GM19239 (cell line): ENCODE measurements around the gene TEK.
"Not testable (repeated sequence)": the region's sequence is repeated elsewhere in the genome, so short reads cannot be mapped to it uniquely, and the experiment has no call there.

ENCODE experiments used
- DNase-seq: peaks from one replicate; pipeline ENCODE4 v3.0.0; 2011; ENCODE audit warnings: low spot score; ENCODE audit not compliant: insufficient read length
- FAIRE-seq: peaks from 2 replicates; lab custom pipeline; 2011; peaks lifted over from hg19 to GRCh38; lab: Jason Lieb, UNC

TEK gene

DNA sequence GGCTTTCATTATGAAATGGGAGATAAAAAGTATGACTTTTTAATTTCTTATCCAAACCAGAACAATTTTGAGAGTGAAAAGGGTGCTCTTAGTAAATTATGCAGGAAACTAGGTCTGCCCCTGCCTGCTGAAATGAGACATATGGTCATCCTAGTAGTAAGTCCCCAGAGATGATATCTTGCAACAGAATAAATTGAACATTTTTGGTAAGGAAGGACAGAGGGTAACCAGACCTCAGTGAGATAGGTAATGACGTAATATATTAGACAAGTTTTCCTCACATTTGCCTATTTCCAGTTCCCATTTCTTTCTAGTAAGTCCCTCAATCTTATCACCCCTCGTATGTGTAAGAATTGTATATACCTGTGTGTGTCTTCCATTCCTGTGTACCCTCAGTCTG, 96.2 kb downstream of the TEK start:
- no peak for FAIRE-seq
- DNase-seq, result no peak

DNA sequence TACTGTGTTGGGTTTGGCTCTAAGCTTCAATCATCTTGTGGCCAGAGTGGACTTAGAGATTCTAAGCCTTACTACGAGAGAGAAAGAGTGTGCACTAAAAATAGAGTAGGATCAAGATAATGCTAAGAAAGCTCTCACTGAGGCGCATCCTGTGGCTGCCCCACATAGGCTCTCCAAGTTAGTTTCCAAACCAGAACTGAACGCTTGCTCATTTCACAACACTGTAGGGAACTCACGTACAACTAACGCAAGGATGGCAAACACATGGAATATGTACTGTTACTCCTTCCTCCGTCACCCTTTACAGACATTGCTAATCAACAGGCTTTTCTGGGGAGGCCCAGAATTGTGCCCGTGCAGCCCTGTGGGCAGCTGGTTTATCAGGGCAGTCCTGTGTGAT, 97.0 kb downstream of the TEK start:
- DNase-seq (no peak), FAIRE-seq (no peak)

DNA sequence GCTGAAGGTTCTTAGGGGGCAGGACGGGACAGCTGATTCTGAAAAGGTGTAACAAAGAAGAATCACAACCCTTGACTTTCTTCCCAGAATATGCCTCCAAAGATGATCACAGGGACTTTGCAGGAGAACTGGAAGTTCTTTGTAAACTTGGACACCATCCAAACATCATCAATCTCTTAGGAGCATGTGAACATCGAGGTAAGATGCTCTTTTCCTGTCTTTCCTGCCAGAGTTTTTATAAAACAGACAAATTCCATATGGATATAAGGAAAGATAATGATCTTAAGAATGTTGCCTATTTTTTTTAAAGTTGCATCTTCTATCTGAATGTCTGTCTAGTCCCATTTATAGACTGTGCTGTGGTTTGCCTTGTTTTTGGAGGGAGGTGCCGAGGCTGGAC, 100.0 kb downstream of the TEK start:
- FAIRE-seq (no peak), DNase-seq (no peak)

DNA sequence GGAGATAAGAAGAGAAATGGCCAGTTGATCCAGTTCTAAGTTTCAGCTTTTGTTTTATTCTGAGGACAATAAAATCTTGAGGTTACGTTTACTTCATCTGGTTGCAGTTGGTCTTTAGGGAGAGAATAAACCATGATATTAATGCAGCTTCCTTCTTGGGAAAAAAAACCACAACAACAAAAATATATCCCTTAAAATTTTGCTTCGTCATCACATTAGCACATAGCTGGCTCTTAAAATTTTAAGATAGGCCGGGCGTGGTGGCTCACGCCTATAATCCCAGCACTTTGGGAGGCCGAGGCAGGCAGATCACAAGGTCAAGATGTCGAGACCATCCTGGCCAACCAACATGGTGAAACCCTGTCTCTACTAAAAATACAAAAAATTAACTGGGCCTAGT, 101.6 kb downstream of the TEK start:
- FAIRE-seq, result no peak
- no peak for DNase-seq

DNA sequence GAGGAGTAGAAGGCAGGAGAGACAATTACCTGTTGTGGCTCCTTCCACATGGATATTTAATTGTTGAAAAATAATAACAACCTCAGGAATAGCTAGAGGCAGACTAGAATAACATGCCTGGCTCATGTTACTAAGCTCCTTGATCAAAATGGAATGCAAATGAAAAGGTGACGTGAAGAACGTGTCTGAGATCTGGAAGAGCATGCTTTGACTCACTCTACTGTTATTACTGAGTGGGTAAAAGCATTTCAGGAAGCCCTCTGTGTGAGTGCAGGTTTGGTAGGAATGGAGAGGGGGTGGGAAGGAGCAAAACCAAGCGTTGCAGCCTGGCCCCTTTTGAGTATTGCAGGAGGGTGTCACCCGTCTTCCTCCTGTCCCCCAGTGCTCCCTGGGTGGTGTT, 103.2 kb downstream of the TEK start:
- FAIRE-seq (no peak), DNase-seq (no peak)

DNA sequence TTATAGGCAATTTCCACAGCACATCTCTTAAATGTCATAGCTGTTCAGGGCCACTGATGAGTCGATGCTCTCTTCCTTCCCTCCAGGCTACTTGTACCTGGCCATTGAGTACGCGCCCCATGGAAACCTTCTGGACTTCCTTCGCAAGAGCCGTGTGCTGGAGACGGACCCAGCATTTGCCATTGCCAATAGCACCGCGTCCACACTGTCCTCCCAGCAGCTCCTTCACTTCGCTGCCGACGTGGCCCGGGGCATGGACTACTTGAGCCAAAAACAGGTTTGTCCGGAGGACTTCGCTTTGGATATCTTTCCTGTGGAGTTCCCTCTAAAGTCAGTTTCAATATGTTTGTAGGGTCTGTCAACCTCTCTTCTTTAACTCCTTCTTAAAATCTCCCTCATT, 103.6 kb downstream of the TEK start:
- no peak for DNase-seq
- no peak for FAIRE-seq

DNA sequence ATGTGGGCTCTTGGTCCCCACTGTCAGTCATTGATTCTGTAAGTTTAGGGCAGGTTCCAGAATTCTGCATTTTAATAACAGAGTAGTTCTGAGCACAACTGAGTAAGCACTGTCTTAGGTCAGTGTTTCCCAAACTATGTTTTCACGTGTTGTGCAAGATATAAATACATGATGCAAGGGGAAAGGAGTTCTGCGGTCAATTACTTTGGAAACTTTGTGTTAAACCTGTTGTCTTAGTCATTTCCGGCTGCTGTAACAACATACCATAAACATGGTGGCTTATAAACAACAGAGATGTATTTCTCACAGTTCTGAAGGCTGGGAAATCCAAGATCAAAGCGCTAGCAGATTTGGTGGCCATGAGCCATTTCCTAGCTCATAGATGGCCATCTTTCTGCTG, 118.2 kb downstream of the TEK start:
- FAIRE-seq (no peak), DNase-seq (no peak)

DNA sequence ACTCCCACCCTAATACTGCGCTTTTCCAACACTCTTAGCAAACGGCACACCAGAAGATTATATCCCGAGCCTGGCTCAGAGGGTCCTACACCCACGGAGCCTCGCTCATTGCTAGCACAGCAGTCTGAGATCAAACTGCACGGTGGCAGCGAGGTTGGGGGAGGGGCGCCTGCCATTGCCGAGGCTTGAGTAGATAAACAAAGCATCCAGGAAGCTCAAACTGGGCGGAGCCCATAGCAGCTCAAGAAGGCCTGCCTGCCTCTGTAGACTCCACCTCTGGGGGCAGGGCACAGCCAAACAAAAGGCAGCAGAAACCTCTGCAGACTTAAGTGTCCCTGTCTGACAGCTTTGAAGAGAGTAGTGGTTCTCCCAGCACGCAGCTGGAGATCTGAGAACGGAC, 130.6 kb downstream of the TEK start:
- not testable (repeated sequence) for FAIRE-seq, DNase-seq

DNA sequence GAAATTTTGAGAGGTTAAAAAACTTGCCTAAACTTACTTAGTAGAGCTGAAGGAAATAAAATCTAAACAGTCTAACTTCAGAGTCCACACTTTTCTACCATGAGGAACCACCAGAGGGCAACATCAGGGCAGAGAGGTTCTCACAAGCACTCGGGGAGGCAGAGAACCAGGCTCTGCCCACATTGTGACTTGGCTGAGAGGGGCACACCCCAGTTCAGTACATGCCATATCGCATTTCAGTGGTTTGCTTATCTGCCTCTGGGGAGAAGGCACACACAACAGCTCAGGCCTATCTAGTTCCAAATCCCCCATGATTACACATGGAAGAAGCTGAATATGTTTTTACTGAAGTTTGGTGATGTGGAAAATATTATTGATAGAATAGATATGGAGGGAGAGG, 138.7 kb downstream of the TEK start:
- FAIRE-seq (peak; percentile 51), DNase-seq (peak; percentile 12)

DNA sequence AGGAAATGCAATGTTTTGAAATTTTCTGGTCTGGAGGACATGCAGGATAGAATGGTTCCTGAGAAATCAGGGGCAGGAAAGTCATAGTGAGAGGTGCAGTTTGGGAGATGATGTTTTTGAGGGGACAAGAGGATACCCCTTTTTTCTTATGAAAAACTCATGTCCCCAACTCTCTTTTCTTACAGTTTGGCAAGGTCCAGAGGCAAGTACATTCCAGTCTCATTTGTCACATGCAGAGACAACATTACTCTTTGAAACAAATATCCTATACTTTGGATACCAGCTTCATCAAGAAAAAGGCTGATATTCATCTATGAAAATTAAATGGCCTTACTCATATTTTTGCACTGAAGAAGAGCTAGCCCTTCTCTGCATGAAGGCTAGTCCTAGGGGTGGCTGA, 139.7 kb downstream of the TEK start:
- FAIRE-seq (no peak), DNase-seq (no peak)

DNA sequence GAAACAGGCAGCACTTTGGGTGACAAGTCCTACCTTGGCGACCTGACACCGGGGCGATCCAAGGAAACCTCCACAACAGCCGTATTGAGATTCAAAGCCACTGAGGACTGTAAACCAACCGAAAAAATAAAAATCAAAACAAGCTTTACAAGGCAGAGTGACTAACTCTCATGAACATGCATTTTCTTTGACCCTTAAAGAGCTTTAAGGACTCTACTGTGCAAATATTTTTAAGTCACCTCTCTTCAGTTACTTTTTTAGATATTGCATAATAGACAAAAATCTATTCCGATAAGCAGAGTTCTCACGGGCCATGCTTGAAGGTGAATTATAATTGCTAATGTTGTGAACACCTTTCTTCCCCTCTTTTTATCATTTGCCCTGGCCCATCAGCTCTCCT, 149.6 kb downstream of the TEK start:
- DNase-seq, result no peak
- FAIRE-seq, result no peak

DNA sequence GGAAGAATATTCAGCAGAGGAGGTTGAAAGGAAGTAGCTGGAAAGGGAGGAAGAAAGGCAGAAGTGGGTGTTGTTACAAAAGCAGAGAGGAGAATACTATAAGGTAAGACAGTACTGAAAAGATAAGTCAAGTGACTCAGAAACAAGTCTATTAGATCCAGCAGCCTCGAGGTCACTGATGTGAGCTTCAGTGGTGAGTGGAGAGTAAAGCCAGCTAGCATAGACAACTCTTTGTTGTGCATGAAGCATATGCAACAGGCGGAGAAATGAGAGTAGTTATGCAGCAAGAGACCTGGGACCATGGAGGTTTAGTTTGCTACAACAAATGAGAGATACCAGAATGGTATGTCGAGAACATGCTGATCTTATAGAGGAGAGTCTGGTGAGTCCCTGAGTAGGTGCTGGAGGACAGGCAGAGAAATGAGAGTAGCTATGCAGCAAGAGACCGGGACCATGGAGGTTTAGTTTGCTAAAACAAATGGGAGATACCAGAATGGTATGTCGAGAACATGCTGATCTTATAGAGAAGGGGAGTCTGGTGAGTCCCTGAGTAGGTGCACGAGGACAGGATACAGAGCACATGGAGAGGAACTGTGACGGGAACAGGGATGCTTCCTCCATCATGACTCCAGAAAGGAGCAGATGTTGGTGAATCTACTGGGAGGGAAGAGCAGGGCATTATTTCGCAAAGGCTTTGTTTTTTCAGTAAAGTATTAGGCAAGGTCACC, 151.9 kb downstream of the TEK start:
- DNase-seq (no peak), FAIRE-seq (no peak)

DNA sequence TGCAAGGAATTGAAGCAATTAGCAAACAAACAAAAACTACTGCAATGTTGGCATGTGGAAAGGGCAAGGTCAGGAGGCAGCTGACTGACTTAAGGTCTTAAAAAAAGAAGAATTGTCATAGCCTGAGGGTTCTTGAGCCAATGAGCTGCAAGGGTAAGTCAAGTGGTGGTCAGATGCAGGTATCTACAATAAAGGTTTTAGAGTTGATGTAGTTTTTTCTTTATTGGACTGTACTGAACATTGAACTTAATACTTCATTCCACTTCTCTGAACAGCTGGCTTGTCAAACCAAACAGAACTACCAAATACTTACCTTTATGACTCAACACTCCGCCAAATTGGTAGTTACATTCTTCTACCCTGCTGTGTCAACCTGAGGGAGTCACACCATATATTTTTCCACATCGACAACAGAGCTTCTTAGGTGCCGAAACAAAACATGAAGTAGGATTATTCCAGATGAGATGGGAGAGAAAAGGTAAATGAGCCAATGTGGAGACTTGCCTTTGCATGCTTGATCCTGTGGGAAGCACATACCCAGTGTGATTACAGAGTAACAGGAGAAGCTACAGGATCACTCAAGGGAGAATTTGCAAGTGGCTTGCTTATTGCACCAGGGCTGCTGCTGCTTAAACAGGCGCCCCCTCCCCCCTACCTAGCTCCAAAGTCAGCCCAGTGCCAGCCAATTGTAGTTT, 152.6 kb downstream of the TEK start:
- no peak for DNase-seq
- FAIRE-seq, result no peak

DNA sequence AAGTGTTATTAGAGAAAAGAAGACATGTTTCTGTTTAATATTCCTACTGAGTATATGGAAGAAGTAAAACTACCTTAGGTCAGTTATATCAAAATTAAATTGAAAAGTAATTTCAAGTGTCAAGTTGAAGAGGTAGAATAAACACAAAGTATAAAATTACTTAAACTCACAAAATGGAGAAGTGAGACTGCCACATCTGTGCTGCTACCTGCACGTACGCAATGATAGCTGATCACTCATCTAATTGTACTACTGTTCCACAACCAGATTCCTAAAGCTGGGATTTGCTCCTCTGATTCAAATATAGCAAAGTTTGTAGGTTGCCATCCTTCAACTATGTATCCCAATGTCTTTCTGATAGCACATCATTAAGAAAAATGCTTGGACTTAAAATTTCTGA, 163.1 kb downstream of the TEK start:
- FAIRE-seq, result no peak
- no peak for DNase-seq

DNA sequence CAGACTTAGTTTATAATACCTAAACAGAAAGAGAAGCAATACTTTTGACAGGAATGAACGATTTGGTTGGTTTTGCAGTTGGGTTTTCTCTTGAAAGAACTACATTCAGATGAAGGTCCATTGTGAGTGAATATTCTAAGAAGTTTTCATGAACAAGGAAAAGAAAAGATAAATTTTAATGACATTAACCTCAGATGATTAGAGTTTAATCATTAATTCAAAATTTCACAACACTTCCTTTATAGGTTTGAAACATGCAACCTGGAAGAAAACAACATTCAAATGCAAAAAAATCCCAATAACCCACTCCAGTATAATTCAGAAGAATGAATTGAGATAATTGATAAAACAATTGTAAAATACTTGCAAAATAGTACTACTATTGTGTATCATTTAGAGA, 164.2 kb downstream of the TEK start:
- DNase-seq (no peak), FAIRE-seq (no peak)

DNA sequence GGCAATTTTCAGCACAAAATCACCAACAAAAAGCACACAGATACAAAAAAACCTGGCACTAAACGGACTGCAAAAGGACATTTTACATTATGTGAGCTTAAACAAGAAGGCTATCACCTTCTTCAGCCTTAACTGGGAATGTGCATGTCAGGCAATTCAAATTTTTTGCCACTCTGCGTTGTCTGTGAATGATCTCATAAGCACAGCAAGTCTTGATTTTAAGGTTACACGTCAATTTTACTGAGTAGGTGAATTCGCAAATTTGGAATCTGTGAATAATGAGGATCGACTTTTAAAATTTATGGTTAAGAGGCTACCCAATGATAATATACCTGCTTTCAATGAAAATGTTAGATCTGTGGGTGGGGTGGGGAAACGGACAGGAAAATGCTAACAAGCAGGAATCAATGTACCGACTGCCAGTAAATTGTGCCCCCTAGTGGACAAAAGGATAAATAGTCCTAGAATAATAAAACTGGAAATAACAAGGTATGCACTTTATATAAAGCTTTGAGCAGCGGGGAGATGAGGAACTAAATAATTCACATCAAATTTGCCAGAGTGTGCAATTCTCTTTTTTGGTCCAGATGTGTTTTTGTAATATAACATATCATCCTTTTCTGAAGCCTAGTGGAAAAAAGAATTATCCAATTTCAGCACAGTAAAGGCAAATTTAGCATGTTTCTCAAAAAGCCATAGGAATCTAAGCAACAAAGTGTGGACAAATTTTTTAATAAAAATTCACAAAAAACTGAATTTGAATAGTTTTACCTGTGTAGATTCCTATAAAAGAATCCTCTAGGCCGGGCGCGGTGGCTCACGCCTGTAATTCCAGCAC, 167.4 kb downstream of the TEK start:
- DNase-seq (peak; percentile 12), FAIRE-seq (peak; percentile 75)

DNA sequence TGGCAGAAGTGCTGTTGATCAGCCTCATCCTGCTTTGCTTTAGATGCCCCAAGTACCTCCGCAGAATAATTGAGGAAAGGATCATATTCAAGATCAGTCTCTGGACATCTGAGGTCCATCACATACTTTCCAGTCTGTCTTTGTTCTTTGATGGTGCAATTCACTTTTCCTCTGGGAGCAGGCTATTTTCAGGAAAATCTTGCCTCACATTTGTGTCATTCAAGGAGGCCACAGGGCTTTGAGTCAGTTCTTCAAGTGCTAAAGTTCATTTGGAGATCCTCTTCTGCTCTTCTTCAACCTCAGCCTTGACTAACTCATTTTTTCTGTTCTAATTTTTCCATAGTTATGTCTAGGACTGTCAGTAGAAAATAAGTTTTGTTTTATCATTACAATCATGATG, 169.3 kb downstream of the TEK start:
- DNase-seq, result no peak
- FAIRE-seq, result no peak

DNA sequence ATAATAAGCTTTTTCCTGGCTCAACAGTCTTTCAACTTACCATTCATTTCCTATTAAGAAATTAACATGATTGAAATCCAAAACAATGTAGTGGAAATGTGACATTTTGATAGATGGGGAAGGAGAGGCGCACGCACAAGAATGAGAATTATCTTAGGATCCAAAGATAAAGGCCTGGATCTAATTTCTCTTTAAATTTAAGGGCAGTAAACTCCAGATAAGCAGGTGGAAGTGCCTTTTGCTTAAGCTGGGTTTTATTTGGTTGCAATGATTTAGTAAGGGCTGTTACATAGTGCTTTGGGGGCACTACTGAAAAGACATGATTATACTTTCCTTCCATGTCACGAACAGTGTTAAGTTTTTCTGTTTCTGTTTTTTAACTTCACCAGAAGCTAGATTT, 170.6 kb downstream of the TEK start:
- FAIRE-seq, result no peak
- no peak for DNase-seq
